CD14-positive monocyte (primary cell): ENCODE measurements around the gene REC8. TPM values are rescaled to one million over a fixed set of nuclear protein-coding genes. Genes with fewer than 3 reads are reported as not detected.

Experiments used
- DNase-seq, 3 donors: peaks; one replicate each; pipeline ENCODE4 v3.0.0-alpha.2; 2011 to 2022
- H2AFZ ChIP-seq: 2 replicates; pipeline ENCODE4 v1.6.0; 2012; ENCODE audit warnings: mild to moderate bottlenecking, low read depth, low read length, inconsistent platforms; ENCODE audit not compliant: insufficient read depth, poor library complexity, severe bottlenecking
- H3K27ac ChIP-seq, 2 donors: 1 replicate in 1 of 2; 2 replicates in 1 of 2; pipeline ENCODE4 v1.5.1; 2012 to 2013; ENCODE audit warnings: low read length in 2 of 2, control low read depth in 1 of 2, inconsistent platforms in 1 of 2, low read depth in 1 of 2, mild to moderate bottlenecking in 1 of 2
- H3K27me3 ChIP-seq, 2 donors: one replicate each; pipeline versions ENCODE4 v1.6.0 to v1.6.1; 2011 to 2013; ENCODE audit warnings: low read length in 2 of 2; ENCODE audit not compliant: control insufficient read depth in 2 of 2, insufficient read depth in 2 of 2
- H3K36me3 ChIP-seq, 2 donors: replicated peaks in 1 of 2; 1 replicate in 1 of 2; 2 replicates in 1 of 2; pipeline versions ENCODE4 v1.5.1 to v1.6.1; 2012 to 2013; ENCODE audit warnings: low read length in 2 of 2, control low read depth in 1 of 2, inconsistent platforms in 1 of 2, mild to moderate bottlenecking in 1 of 2; ENCODE audit not compliant: insufficient read depth in 2 of 2, control insufficient read depth in 1 of 2
- H3K4me1 ChIP-seq, 2 donors: 1 replicate in 1 of 2; 2 replicates in 1 of 2; pipeline versions ENCODE4 v1.5.1 to v1.6.1; 2012 to 2013; ENCODE audit warnings: low read length in 2 of 2, control low read depth in 1 of 2, inconsistent platforms in 1 of 2, mild to moderate bottlenecking in 1 of 2, moderate library complexity in 1 of 2; ENCODE audit not compliant: insufficient read depth in 2 of 2, control insufficient read depth in 1 of 2
- H3K4me2 ChIP-seq: replicated peaks from 2 replicates; pipeline ENCODE3; 2012; ENCODE audit warnings: low read length, moderate library complexity, mild to moderate bottlenecking; ENCODE audit not compliant: poor library complexity, severe bottlenecking; ENCODE audit errors: extremely low read depth
- H3K4me3 ChIP-seq, 3 experiments: fragments of 200-600 bp in 1 of 3; sonication (generic) in 1 of 3; replicated peaks in 1 of 3; 1 replicate in 2 of 3; 2 replicates in 1 of 3; pipeline ENCODE4 v1.5.1; 2011 to 2013; ENCODE audit warnings: low read length in 3 of 3, mild to moderate bottlenecking in 3 of 3, control low read depth in 2 of 3, low read depth in 2 of 3, inconsistent platforms in 1 of 3, moderate library complexity in 1 of 3
- H3K79me2 ChIP-seq: 2 replicates; pipeline ENCODE4 v1.6.0; 2012; ENCODE audit warnings: mild to moderate bottlenecking, control low read depth, inconsistent platforms, low read length, moderate library complexity; ENCODE audit not compliant: insufficient read depth
- H3K9ac ChIP-seq: 2 replicates; pipeline ENCODE4 v1.6.0; 2017; ENCODE audit warnings: low read length, mild to moderate bottlenecking; ENCODE audit not compliant: insufficient read depth, poor library complexity, severe bottlenecking
- H3K9me3 ChIP-seq, 2 donors: replicated peaks in 1 of 2; 1 replicate in 1 of 2; 2 replicates in 1 of 2; pipeline versions ENCODE4 v1.5.1 to v1.6.1; 2012 to 2013; ENCODE audit warnings: low read length in 2 of 2, control low read depth in 1 of 2; ENCODE audit not compliant: control insufficient read depth in 1 of 2, insufficient read depth in 1 of 2
- H4K20me1 ChIP-seq: 2 replicates; pipeline ENCODE4 v1.6.0; 2012; ENCODE audit warnings: mild to moderate bottlenecking, low read length, control low read depth, moderate library complexity; ENCODE audit not compliant: insufficient read depth
- H3K27ac Mint-ChIP-seq, 7 donors: one replicate each; pipeline ENCODE4 v1.8.0; 2020; ENCODE audit warnings: mild to moderate bottlenecking in 7 of 7, mixed read lengths in 7 of 7, moderate library complexity in 6 of 7, inconsistent platforms in 2 of 7
- H3K27me3 Mint-ChIP-seq, 3 donors: one replicate each; pipeline ENCODE4 v1.8.0; 2021 to 2022; ENCODE audit warnings: low read depth in 3 of 3, mild to moderate bottlenecking in 3 of 3, mixed read lengths in 3 of 3, moderate library complexity in 3 of 3, inconsistent platforms in 1 of 3
- H3K36me3 Mint-ChIP-seq, 2 donors: one replicate each; pipeline ENCODE4 v1.8.0; 2020; ENCODE audit warnings: mixed read lengths in 2 of 2, inconsistent platforms in 1 of 2, mild to moderate bottlenecking in 1 of 2
- H3K4me1 Mint-ChIP-seq: one replicate; pipeline ENCODE4 v1.8.0; 2020; ENCODE audit warnings: mild to moderate bottlenecking, mixed read lengths
- H3K4me3 Mint-ChIP-seq, 2 donors: one replicate each; pipeline ENCODE4 v1.8.0; 2020; ENCODE audit warnings: mild to moderate bottlenecking in 2 of 2, mixed read lengths in 2 of 2, moderate library complexity in 1 of 2
- H3K9me3 Mint-ChIP-seq, 7 donors: one replicate each; pipeline ENCODE4 v1.8.0; 2020 to 2022; ENCODE audit warnings: mixed read lengths in 7 of 7, mild to moderate bottlenecking in 6 of 7, moderate library complexity in 6 of 7, inconsistent platforms in 2 of 7
- CTCF ChIP-seq: fragments of 200-600 bp; IDR thresholded peaks from one replicate; pipeline ENCODE4 v1.8.0; 2022; ENCODE audit warnings: antibody characterized with exemption, mild to moderate bottlenecking
- WGBS: methylation state at CpG from one replicate; pipeline ENCODE4 v1.1.5; 2013; ENCODE audit warnings: missing lambda C conversion rate; ENCODE audit not compliant: insufficient coverage; 5-methylcytosine and 5-hydroxymethylcytosine counted together
- intact Hi-C, 2 donors: fragments of 100-400 bp; cut with micrococcal nuclease; formaldehyde crosslinking; loops; one replicate each; pipeline versions ENCODE4 v1.15.0 to v1.15.1; 2023
- polyA plus RNA-seq, 3 donors: library from polyadenylated mRNA; depleted of rRNA in 1 of 3; unstranded in 2 of 3; stranded (reverse) in 1 of 3; fragments of 300-500 nt in 2 of 3; fragments of >200 nt in 1 of 3; fragmentation: Illumina TruSeq in 2 of 3; gene quantifications; 1 replicate in 2 of 3; 2 replicates in 1 of 3; pipeline ENCODE4 v1.2.3, GENCODE V29; 2012 to 2021

The REC8 gene
- polyA plus RNA-seq, 3 donors, result 1.4 to 46.4 (median 2.3) TPM

GRCh38 chr14:24126939-24127338, 44.9 kb upstream of the REC8 start:
- intact Hi-C loops, result no loop called here
- H3K9ac ChIP-seq, result no peak overlapping the region
- no peak overlapping the region for H3K27ac Mint-ChIP-seq

GRCh38 chr14:24127673-24128072, 44.2 kb upstream of the REC8 start:
- no CpG with 5 or more reads among the region's 2 CpGs for WGBS
- H3K4me3 ChIP-seq, result no peak overlapping the region
- no peaks in the 10 kb centered on the region for H4K20me1 ChIP-seq
- H3K36me3 ChIP-seq, result peaks cover 18 to 22% of the 10 kb centered on the region in 2 donors
- Mint-ChIP-seq H3K4me1 (peaks cover 13% of the 10 kb centered on the region), H3K27me3 (peaks cover 0 to 2% (median 0%) of the 10 kb centered on the region in 3 donors), H3K9me3 (peaks cover 0 to under 1% (median 0%) of the 10 kb centered on the region in 7 donors), H3K27ac (no peak overlapping the region), H3K4me3 (no peak overlapping the region), H3K36me3 (peaks cover 22 to 51% of the 10 kb centered on the region in 2 donors)
- no peak overlapping the region for H3K4me2 ChIP-seq
- H3K9me3 ChIP-seq, result no peaks in the 10 kb centered on the region
- no peaks in the 10 kb centered on the region for H3K27me3 ChIP-seq
- no peak for DNase-seq
- no peak overlapping the region for H3K9ac ChIP-seq
- H2AFZ ChIP-seq, result no peak overlapping the region
- no peaks in the 10 kb centered on the region for H3K79me2 ChIP-seq
- H3K4me1 ChIP-seq, result peaks cover 5 to 7% of the 10 kb centered on the region in 2 donors
- TF ChIP-seq CTCF, result no peak
- intact Hi-C loops, result no loop called here
- no peak overlapping the region for H3K27ac ChIP-seq

More at GRCh38 chr14:24126939-24127338, 44.9 kb upstream of the REC8 start:
- H3K4me3 Mint-ChIP-seq, result no peak overlapping the region
- no peak overlapping the region for H3K4me2 ChIP-seq
- peaks cover 5 to 7% of the 10 kb centered on the region in 2 donors for H3K4me1 ChIP-seq
- H3K27me3 ChIP-seq, result no peaks in the 10 kb centered on the region
- no peaks in the 10 kb centered on the region for H3K9me3 ChIP-seq
- H3K4me1 Mint-ChIP-seq, result peaks cover 13% of the 10 kb centered on the region
- H4K20me1 ChIP-seq, result no peaks in the 10 kb centered on the region
- no peaks in the 10 kb centered on the region for H3K79me2 ChIP-seq
- no peak overlapping the region for H3K27ac ChIP-seq
- TF ChIP-seq CTCF, result no peak
- no peak for DNase-seq
- no peak overlapping the region for H3K4me3 ChIP-seq
- peaks cover 22 to 51% of the 10 kb centered on the region in 2 donors for H3K36me3 Mint-ChIP-seq
- no peak overlapping the region for H2AFZ ChIP-seq
- H3K27me3 Mint-ChIP-seq, result peaks cover 0 to 2% (median 0%) of the 10 kb centered on the region in 3 donors
- peaks cover 22 to 29% of the 10 kb centered on the region in 2 donors for H3K36me3 ChIP-seq
- H3K9me3 Mint-ChIP-seq, result no peaks in the 10 kb centered on the region
